ENCODE data around the gene SELENON.
A peak's percentile ranks its signal among the peaks of the same experiment; 100 is the strongest.

Gene SELENON

DNA sequence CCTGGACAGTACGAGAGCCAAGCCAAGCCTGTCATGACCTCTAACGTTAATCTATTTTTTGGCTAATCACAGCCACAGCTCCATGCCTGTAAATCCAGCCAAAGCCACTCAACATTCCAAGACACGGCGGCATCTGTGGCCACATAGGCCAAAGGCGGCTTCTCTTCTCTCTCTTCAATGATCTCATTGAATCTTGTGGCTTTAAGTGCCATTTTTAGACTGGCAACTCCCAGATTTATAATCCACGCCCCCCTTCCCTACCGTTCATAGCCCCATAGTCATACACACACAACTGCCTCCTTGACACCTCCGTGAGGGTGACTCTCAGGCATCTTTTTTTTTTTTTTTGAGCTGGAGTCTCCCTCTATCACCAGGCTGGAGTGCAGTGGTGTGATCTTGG is 5.7 kb upstream of the SELENON start:
- no peak for DNase-seq

DNA sequence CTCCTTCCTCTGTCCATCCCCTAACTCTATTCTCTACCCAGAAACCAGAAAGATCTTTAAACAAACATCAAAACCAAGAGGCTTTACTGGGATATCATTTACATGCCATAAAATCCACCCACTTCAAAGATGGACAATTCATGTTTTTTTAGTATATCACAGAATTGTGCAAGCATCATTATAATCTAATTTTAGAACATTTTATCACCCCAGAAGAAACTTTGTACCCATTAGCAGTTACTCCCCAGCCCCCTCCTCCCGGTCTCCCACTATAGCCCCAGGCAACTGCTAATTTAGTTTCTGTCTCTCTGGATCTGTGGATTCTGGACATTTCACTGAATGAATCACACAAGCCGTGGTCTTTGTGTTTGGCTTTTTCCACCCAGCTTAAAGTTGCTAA is 4.8 kb upstream of the SELENON start:
- no peak for DNase-seq

DNA sequence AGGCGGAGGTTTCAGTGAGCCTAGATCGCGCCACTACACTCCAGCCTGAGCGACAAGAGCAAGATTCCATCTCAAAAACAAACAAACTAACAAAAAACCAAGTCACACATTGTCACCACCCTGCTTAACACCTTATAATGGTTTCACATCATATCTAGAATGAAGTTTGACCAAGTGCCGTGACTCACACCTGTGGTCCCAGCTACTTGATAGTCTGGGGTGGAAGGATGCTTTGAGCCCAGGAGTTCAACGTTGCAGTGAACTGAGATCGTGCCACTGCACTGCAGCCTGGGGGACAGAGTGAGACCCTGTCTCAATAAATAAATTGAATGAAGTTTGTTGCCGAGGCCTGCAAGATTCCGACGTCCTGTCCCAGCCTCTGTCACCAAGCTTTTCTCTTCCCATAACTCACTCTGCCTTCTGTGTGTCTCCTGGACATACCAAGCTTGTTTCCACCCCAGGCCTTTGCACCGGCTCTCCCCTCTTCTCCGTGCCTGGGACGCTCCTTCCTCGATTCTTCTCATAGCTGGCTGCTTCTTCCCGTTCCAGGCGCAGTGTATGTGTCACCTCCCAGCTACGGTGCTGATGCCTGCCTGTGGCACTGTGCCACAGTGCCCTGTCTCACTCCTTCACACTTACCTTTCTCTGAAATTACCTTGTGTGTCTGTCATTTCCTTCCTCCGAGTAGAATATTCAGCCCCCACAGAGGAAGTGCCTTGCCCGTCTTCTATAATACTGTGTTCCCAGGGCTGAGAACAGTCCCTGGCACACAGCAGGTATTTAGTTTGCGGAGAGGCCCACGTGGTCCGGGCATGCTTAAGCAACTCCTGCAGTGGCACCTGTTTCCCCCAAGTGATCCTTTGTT is 3.8 kb upstream of the SELENON start:
- DNase-seq, result peak; percentile 35 to 58

DNA sequence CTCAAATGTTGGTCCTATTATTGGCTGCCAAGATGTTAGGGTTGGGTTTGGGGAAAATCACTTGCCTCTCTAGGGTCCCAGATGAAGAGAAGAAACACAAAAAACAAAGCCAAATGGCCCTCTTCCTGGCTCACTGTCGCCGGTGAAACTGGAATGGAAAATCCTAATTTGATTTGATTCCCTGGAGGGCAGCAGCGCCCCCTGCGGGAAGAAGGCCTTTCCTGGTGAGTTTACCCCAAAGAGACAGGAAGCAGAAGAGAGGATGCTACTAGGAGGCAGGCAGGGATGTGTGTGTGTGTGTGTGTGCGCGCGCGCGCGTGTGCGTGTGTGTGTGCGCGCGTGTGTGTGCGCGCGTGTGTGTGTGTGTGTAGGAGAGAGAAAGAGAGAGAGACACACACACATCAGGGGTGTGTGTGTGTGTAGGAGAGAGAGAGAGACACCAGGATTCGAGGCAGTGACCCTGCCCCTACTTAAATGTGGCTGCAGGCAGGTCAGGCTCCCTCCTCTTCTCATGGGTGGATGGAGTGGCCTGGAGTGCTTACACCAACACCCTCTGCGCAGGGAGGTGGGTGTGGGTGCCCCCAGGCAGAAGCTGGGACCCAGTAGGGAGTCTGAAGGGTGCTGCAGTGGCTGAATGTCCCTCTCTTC is 3.1 kb upstream of the SELENON start:
- peak; percentile 77 to 83 for DNase-seq

DNA sequence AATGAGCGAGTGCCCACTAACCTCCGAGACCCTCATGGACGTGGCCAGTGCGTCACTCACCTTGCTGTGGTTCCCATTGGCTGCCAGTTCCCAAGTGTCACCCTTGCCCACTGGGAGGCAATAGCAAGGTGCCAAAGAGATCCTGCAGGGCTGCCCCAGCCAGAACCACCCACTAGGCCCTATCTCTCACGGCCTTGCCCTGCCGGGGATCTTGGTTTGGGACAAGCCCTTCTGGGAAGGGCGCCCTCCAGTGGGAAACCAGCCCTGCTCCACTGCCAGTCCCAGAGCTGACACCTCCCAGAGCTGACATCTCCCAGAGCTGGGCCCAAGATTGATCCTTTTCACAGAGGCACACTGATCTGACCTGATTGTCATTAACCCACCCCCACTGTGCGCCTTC is 2.1 kb upstream of the SELENON start:
- peak; percentile 27 to 28 for DNase-seq

DNA sequence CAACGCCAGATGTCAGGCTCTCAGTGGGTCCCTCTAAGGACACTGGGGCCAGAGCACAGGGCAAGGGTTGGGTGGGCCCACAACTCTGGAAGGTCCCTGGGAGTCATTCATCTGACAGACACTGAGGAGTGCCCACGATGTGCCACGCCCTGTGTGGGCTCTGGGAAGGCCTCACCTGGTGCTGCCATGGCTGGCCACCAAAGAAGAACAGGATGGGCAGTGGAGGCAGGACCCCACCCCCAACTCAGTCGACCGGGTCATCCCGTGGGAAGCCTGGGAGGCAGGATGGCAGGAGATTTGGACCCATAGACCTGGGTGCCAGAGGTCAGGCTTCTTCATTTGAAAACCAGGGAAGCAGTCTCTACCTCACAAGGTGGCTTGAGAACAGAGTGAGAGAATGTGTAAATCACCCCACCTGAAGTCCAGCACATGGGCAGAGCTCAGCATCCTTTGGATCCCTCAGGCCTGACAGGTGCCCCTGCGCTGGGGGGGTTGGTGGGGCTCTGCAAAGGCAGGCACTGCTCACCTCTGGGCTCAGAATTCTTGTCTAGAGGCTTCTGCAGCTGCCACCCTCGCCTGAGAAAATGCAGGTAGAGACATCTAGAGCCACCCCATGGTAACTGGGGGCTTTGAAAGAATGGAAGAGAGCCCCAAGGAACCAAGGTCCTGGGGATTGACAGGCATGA is 1.2 kb upstream of the SELENON start:
- DNase-seq, result no peak

DNA sequence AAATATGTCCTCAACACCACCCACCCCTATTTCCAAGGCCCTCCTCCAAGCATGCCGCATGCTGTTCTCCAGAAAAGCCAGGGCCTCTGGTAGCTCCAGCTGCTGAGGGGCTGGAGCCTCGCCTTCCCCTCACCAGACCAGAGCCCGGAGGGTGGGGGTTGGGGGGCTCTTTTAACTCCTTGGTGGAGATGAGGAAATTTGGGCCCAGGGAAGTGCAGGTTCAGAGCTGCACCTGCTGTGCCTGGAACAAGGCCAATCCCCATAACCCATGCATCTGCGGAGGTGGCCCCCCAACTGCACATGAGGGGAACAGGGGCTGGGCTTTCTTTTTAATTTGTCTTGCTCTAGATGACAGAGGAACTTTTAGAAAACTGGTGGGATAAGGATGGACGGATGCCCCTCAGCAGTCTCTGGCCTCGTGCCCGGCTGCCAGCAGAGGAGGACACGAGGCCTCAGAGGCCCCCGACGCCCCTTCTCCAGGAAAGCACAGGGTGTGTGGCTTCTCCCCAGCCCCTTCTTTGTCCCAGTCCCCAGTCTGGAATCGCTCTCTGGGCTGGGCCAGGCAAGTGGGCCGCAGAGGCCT is 550 bp upstream of the SELENON start:
- no peak for DNase-seq

DNA sequence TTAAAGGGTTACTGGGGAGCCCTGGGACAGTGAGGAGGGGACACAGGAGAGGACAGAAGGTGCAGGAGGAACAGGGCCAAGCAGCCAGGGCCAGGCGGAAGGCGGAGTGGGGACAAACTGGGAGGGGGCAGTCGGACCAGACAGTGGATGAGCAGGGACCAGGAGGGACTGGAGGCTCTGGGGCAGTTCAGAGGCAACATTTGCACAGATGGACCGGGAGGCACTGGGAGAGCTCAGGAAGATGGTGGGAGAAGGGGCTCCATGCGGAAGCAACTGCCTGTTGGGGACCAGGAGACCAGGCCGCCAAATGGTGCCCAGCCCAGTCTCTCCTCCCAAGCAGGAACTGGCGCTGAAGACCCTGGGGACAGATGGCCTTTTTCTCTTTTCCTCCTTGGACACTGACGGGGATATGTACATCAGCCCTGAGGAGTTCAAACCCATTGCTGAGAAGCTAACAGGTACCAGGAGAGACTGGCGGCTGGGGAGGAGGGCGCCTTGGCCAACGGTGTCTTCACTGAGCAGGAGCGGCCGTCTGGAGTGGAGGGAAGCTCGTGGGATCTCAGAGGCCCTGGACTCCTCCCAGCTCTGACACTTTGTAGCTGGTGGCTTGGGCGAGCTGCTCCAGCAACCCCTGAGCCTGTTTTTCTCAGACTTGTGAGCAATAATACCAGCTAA is 847 bp downstream of the SELENON start:
- no peak for DNase-seq

DNA sequence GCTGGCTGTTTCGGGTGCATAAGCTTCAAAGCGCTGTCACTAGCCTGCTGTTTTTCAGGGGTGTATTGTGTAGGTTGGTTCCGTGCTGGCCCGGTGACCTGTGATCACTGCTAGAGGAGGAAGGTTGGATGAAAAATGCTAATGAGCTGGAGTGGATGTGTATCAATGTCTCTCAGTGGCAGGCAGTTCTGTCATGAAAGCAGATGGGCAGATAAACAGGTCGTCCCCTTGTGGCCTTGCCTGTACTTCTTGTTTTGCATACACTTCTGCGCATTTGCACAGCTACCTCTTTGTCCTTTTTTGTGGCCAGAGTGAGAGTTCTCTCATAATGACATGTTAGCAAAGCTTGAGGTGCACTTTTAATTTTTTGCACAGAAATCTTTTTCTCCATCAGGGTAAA is 2.9 kb downstream of the SELENON start:
- DNase-seq, result peak in 1 of 2 donors; percentile 13

DNA sequence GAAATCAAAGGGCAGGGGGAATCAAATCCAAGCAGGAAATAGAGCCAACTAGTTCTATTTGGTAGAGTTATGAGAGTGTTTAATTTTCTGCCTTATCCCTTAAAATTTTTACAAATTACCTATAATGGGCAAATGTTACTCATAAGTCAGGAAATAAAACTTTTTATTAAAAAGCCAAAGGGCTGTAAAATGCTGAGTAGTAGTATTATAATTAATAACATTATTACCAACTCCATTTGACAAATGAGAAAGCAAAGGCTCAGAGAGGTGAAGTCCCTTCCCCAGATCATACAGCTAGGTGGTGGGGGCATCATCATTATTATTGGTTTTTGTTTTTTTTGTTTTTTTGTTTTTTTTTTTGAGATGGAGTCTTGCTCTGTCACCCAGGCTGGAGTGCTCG is 3.4 kb downstream of the SELENON start:
- no peak for DNase-seq

DNA sequence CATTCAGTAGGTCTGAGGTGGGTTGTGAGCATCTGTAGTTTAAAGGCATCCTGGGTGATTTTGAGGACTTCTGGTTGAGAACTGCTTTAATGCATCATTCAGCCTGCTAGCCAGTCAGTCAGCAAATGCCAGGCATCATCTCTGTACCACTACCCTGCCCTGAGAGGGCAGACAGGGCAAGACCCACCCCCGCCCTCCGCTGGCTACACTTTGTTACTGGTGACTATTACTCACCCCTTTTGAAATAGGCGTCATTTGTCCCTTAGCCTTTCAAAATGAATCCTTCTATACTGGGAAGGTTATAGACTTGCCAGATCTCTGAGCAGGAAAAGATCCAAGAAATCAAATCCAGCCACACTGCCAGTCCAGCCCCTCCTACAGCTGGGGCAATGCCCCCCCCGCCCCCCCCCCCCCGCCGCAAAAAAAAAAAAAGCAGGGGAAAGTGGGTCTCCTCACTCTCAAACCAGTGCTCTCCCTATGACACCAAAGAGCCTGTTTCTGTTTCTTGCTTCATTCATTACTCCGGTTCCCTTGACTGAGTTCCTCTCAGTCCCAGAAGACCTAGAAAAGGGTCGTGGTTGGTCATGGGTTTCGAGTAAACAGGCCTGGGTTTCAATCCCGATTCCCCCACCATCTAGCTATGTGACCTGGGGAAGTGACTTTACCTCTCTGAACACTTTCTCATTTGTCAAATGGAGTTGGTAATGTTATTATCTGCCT is 4.4 kb downstream of the SELENON start:
- DNase-seq, result no peak

DNA sequence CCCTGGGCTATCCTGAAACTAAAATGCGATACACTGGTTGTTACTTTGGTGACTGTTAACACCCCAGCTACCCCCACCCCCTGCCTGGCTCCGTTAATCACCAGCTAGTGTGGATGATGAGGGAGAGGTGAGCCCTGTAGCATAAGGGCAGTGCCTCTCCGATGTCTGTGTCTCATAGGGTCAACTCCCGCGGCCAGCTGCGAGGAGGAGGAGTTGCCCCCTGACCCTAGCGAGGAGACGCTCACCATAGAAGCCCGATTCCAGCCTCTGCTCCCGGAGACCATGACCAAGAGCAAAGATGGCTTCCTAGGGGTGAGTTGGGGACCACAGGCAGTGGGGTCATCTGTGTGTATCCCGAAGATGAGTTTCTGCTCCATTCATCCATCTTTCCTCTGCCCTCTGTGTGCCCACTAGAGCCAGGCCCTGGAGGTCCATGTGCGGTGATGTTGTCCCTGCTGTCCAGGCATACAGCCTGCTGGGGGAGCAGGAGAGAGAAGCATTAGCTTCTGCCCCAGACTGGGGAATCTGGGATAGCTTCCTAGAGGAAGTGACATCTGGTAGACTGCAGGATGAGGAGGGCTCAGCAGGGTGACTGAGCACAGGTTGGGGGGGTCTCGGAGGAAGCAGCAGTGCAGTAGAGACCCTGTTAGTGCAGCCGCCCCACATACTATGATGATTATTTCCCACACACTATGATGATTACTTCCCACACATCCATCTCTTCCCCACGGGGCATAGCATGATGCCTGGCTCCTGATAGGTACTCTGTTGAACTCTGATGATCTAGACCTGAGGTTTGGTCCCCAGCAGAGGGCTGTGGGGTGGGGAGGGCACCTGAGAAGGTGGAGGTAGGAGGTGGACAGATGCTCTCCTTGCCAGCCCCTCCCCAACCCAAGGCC is 5.2 kb downstream of the SELENON start:
- no peak for DNase-seq

DNA sequence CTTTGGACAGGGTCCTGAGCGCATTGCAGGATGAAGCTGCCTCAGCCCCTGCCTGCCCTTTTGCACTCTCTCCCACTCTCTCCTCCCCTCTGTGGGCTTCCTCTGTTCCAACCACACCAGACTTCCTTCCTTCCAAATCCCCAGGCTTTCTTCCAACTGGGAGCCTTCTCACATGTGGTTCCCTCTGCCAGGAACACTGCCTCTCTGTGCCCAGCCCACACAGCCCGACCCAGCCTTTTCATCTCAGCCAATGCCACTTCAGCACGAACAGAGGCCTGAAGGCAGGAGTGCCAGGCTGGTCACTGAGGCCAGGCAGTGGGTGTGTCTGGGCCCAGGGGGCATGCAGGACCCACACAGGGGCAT is 5.9 kb downstream of the SELENON start:
- no peak for DNase-seq

DNA sequence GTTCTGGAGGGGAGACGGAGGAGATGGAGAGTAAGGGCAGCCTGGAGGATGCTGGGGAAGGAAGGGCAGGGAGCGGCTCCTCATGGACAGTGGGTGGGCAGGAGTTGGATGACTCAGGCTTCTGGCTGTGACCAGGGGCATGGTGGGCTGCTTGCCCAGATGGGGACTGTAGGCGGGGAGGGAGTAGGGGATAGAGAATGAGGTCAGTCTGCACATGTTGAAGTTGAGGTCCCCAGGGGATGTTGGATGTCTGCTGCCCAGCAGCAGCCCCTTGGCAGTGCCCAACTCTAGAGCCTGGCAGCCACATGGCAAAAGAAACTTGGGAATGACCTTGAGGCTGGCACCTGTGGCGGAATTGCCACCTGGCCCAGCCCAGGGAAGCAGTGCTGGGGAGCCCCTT is 6.4 kb downstream of the SELENON start:
- DNase-seq, result no peak

DNA sequence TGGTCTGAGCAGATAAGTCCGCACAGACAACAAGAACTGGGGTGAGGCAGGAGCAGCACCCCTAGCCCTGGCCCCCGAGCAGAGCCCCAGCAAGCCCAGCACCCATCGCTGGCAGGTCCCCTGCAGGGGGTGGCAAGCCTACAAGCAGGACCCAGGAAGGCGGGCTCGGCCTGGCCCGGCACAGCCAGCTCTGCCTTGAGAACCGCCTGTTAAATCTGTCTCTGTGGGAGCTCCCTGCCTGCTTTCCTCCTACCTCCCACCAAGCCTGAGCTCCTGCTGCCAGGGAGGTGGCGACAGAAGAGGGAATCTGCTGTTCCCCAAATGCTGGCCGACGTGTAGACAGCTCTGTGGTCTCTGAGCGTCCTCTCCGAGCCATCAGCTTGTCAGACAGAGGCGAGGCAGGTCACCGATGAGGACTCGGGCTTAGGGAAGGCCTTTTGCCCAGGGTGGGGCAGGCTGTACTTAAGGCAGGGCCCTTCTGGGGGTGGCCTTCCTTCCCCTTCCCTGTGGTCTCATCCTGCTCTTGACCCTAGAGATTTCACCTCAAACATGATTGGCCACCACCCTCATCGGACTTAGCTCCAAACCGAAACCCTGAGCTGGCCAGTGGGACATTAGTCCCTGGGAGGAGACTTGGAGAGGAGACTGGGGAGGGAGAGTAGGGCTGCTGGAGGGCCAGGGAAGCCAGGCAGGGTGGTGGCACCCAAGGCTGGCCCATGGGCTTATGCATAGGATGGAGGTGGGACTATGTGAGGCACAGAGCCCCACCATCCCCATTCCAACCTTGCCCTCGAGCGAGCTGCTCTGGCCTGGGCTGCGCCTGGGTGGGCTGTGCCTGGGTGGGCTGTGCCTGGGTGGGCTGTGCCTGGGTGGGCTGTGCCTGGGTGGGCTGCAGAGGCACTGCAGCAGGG is 7.7 kb downstream of the SELENON start:
- DNase-seq, result no peak

DNA sequence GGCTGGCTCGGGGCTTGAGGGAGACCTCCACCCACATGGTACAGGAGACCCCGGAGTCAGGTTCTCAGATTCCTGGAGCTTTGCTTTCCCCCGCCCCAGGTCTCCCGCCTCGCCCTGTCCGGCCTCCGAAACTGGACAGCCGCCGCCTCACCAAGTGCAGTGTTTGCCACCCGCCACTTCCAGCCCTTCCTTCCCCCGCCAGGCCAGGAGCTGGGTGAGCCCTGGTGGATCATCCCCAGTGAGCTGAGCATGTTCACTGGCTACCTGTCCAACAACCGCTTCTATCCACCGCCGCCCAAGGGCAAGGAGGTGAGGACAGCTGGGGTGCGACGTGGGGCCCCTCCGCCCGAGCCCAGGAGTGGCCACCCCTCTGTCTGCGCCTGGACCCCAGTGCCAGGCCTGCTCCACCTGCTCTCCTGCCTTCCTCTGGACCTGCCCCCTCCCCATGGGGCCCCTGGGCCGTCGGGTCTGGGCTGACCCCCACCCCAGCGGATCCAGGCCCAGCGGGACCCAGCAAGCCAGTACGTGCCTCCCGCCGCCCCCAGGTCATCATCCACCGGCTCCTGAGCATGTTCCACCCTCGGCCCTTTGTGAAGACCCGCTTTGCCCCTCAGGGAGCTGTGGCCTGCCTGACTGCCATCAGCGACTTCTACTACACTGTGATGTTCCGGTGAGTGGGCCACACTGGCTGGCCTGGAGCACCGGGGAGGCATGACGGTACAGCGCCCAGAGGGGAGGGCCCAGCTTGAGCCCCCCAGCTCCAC is 8.7 kb downstream of the SELENON start:
- DNase-seq, result no peak

DNA sequence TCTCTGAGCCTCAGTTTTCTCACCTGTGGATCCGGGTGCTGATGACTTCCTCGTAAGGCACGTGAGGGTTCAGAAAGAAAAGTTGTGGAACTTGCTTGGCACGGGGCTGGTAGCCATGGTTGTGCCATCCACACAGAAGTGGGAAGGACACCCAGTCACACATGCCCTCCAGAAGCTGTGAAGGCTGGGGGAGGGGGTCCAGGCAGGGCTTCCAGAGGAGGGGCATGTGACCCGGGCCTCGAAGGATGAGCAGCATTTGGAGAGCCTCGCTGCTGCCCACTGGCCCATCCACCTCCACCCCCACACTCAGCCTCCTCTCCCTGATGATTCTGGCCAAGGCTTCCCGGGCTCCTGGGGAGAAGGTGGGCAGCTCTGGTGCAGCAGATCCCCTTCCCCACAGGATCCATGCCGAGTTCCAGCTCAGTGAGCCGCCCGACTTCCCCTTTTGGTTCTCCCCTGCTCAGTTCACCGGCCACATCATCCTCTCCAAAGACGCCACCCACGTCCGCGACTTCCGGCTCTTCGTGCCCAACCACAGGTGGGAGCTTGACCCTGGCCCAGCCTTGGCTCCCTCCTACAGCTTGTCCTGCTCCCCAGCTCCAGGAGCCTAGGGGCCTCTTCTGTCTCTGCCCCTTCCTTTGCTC is 9.4 kb downstream of the SELENON start:
- DNase-seq, result peak in 1 of 2 donors; percentile 21

DNA sequence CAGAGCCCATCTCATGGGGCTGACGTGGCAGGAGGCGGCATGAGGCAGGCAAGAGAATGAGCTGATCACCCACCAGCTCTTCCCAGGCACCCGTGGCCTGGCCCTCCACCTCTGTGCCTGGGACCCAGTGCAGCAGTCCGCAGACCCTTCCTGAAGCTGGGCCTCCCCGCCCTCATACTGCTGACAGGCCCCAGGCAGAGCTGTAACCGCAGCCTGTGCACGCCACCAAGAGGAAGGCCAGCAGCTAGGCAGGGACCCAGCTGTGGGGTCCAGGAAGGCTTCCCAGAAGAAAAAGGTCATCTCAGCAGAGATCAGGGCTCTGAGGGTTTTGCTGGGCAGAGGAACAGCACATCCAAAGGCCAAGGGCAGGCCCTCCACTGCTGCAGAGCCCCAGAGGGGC is 9.9 kb downstream of the SELENON start:
- no peak for DNase-seq

Data from CD4-positive, alpha-beta T cell treated with Interleukin-1 beta for 1 hour (primary cell).